GM18520 (cell line): ENCODE measurements around the gene MAPK9.
A peak's percentile ranks its signal among the peaks of the same experiment; 100 is the strongest.

Experiments used
- ATAC-seq: cut with Tn5 transposase; IDR thresholded peaks from one replicate; pipeline ENCODE4 v1.9.1; 2021; ENCODE audit not compliant: unreplicated experiment

Gene MAPK9

GRCh38 chr5:180291943-180292831 lies at the start of gene MAPK9:
TSS of gene MAPK9 (minus strand) at chr5:180292083. CDS start at chr5:180280561, 11,522 bp downstream.
- ATAC-seq = peak; percentile 74

- ATAC-seq = no peak
These were observed 49.7 kb upstream of the MAPK9 start for GRCh38 chr5:180341595-180341994.

GRCh38 chr5:180340856-180341255 lies 49.0 kb upstream of the MAPK9 start:
- ATAC-seq = no peak

GRCh38 chr5:180339583-180340183 lies 47.8 kb upstream of the MAPK9 start:
- no peak for ATAC-seq

GRCh38 chr5:180338001-180338707 lies 46.3 kb upstream of the MAPK9 start:
- ATAC-seq = no peak

GRCh38 chr5:180336234-180337020 lies 44.5 kb upstream of the MAPK9 start:
- no peak for ATAC-seq

- ATAC-seq = no peak
These were observed 43.8 kb upstream of the MAPK9 start for GRCh38 chr5:180335614-180336233.

GRCh38 chr5:180334751-180335613 lies 43.1 kb upstream of the MAPK9 start:
- ATAC-seq = no peak

GRCh38 chr5:180334176-180334575 lies 42.3 kb upstream of the MAPK9 start:
- ATAC-seq = no peak

GRCh38 chr5:180333661-180334060 lies 41.8 kb upstream of the MAPK9 start:
- ATAC-seq = no peak

GRCh38 chr5:180332861-180333260 lies 41.0 kb upstream of the MAPK9 start:
- ATAC-seq = no peak

GRCh38 chr5:180332051-180332517 lies 40.2 kb upstream of the MAPK9 start:
- no peak for ATAC-seq

GRCh38 chr5:180331647-180331950 lies 39.7 kb upstream of the MAPK9 start:
- ATAC-seq = no peak

- ATAC-seq = no peak
These were observed 39.1 kb upstream of the MAPK9 start for GRCh38 chr5:180330810-180331646.

GRCh38 chr5:180330270-180330648 lies 38.4 kb upstream of the MAPK9 start:
- no peak for ATAC-seq

GRCh38 chr5:180329606-180330269 lies 37.9 kb upstream of the MAPK9 start:
- no peak for ATAC-seq

- no peak for ATAC-seq
These were observed 37.2 kb upstream of the MAPK9 start for GRCh38 chr5:180329138-180329435.
